Lower lobe of right lung (tissue), 2 donors: ENCODE measurements around the gene TIAM1. TPM values are rescaled to one million over a fixed set of nuclear protein-coding genes. Genes with fewer than 3 reads are reported as not detected.

ENCODE experiments used
- ATAC-seq, 2 donors: fragments of 200-7000 bp; cut with Tn5 transposase; one replicate each; pipeline ENCODE4 v1.9.1; 2020 to 2022; ENCODE audit warnings: mild to moderate bottlenecking in 2 of 2, moderate library complexity in 2 of 2
- DNase-seq: peaks from one replicate; pipeline ENCODE4 v3.0.0-alpha.2; 2020
- H3K27ac ChIP-seq: fragments of 200-600 bp; one replicate; pipeline ENCODE4 v1.8.0; 2022
- H3K27me3 ChIP-seq: fragments of 200-600 bp; one replicate; pipeline ENCODE4 v1.8.0; 2022; ENCODE audit warnings: low read depth
- H3K36me3 ChIP-seq: fragments of 200-600 bp; one replicate; pipeline ENCODE4 v1.8.0; 2022; ENCODE audit warnings: mild to moderate bottlenecking
- H3K4me1 ChIP-seq: fragments of 200-600 bp; one replicate; pipeline ENCODE4 v1.8.0; 2022
- H3K4me3 ChIP-seq: fragments of 200-600 bp; one replicate; pipeline ENCODE4 v1.8.0; 2022; ENCODE audit warnings: mild to moderate bottlenecking
- H3K9me3 ChIP-seq: fragments of 200-600 bp; one replicate; pipeline ENCODE4 v1.8.0; 2022
- CTCF ChIP-seq: fragments of 200-600 bp; IDR thresholded peaks from one replicate; pipeline ENCODE4 v1.8.0; 2022; ENCODE audit warnings: antibody characterized with exemption, mild to moderate bottlenecking
- intact Hi-C: fragments of 100-400 bp; cut with DNase I; formaldehyde crosslinking; loops from one replicate; pipeline ENCODE4 v1.11.0; 2022
- total RNA-seq: library from RNA; stranded (reverse); fragmentation: NEBNext Ultra II Directional; extraction: Animal tissue kit (Norgen Biotek cat#: 25700); gene quantifications from one replicate; pipeline ENCODE4 v1.2.1, GENCODE V29; 2021
- donor health status: DM: no; HTN: yes; CAD: no; lungs with severe emphysema.

The TIAM1 gene
- total RNA-seq, 1 donor from 2014 or later, result 45.5 TPM

DNA sequence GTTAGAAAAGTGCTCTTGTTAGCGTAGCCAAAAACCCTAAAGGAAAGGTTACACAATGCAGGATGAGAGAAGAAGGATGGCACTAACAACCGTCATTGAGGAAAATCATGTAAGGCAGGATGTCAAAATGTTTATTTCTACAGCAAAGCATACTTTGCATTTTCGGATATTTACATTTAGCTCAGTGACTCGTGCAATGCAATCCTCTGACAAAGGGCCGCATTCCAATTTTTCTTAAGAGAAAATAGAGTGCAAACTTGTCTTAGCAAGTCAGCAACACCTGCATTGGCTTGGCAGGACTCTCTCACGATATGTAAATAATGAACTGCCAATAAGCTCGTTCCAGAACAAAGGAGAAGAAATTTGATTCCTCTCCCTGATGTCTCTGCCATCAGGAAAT, 33.3 kb downstream of the TIAM1 start:
- ATAC-seq, result no peak
- no peak overlapping the region for H3K4me3 ChIP-seq
- no peaks in the 10 kb centered on the region for H3K9me3 ChIP-seq
- intact Hi-C loops, result no loop called here
- TF ChIP-seq CTCF, result no peak
- no peaks in the 10 kb centered on the region for H3K36me3 ChIP-seq
- no peak overlapping the region for H3K27ac ChIP-seq
- H3K27me3 ChIP-seq, result no peaks in the 10 kb centered on the region
- no peaks in the 10 kb centered on the region for H3K4me1 ChIP-seq
- no peak for DNase-seq

DNA sequence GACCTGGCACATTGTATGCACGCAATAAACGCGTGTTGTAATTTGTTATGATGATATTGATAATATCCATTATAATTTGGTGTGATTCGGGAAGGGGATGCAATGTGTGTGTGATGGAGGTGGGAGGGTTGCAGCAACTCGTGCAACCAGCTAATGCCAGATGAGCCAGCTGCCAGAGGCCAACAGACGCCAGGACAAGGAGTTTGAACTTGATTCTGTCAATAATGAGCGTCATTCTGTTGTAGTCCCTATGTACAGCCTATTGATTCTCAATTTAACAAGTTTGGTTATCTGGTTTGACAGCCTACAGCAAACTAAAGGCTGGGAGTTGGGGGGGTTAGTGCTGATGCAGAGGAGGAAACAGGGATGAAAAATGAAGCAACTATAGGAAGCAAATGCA, 35.5 kb downstream of the TIAM1 start:
- no peaks in the 10 kb centered on the region for H3K27me3 ChIP-seq
- TF ChIP-seq CTCF, result no peak
- H3K36me3 ChIP-seq, result no peaks in the 10 kb centered on the region
- no peaks in the 10 kb centered on the region for H3K9me3 ChIP-seq
- H3K4me1 ChIP-seq, result no peaks in the 10 kb centered on the region
- DNase-seq, result no peak
- intact Hi-C loops, result no loop called here
- ATAC-seq, result no peak
- H3K4me3 ChIP-seq, result no peak overlapping the region
- H3K27ac ChIP-seq, result no peak overlapping the region

DNA sequence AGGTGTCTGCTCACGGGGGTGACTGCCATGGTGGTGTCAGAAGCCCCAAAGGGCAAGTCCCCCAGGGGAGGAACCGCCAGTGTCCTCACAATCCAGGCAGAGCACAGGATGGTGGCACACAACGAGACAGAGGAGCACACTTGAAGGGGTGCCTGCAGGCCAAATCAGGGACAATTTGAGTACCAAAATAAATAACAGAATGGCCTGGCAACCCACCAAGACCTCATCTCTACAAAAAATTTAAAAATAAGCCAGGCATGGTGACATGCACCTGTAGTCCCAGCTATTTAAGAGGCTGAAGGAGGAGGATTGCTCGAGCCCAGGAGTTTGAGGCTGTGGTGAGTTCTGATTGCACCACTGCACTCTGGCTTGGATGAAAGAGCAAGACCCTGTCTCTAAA, 38.2 kb downstream of the TIAM1 start:
- Histone ChIP-seq H3K4me3 (no peak overlapping the region), H3K9me3 (no peaks in the 10 kb centered on the region), H3K27ac (no peak overlapping the region), H3K36me3 (no peaks in the 10 kb centered on the region), H3K4me1 (no peaks in the 10 kb centered on the region), H3K27me3 (no peaks in the 10 kb centered on the region)
- ATAC-seq, result no peak
- DNase-seq, result no peak
- intact Hi-C loops, result no loop called here
- no peak for TF ChIP-seq CTCF

GRCh38 chr21:31299291-31300147, 44.5 kb downstream of the TIAM1 start:
- no peak for DNase-seq
- no peak for TF ChIP-seq CTCF
- H3K27me3 ChIP-seq, result no peaks in the 10 kb centered on the region
- no peak for ATAC-seq
- no peak overlapping the region for H3K27ac ChIP-seq
- H3K9me3 ChIP-seq, result no peaks in the 10 kb centered on the region
- H3K4me1 ChIP-seq, result no peaks in the 10 kb centered on the region
- intact Hi-C loops, result no loop called here
- no peaks in the 10 kb centered on the region for H3K36me3 ChIP-seq
- H3K4me3 ChIP-seq, result no peak overlapping the region

GRCh38 chr21:31298618-31299269, 45.3 kb downstream of the TIAM1 start:
- no peak for TF ChIP-seq CTCF
- no peak for DNase-seq
- ATAC-seq, result no peak

More at GRCh38 chr21:31298618-31299269, 45.3 kb downstream of the TIAM1 start:
- H3K4me1 ChIP-seq, result no peaks in the 10 kb centered on the region
- H3K36me3 ChIP-seq, result no peaks in the 10 kb centered on the region
- no peaks in the 10 kb centered on the region for H3K9me3 ChIP-seq
- no peak overlapping the region for H3K27ac ChIP-seq
- H3K27me3 ChIP-seq, result no peaks in the 10 kb centered on the region
- no peak overlapping the region for H3K4me3 ChIP-seq
- intact Hi-C loops, result no loop called here
